ENCODE results near the gene APOA5.

GRCh38 chr11:116807601-116808261 is 16.1 kb upstream of the APOA5 start:
- TF ChIP-seq EZH2 (IDR thresholded peaks at IDR 0.05; ENCODE audit: low read depth) (no peak), CTCF (conservative IDR thresholded peaks at IDR 0.05) (no peak)

Measured in PC-9 (cell line).